ENCODE data around the gene SMG9.
A peak's percentile ranks its signal among the peaks of the same experiment; 100 is the strongest.
"Not testable (repeated sequence)": the region's sequence is repeated elsewhere in the genome, so short reads cannot be mapped to it uniquely, and the experiment has no call there.

SMG9 gene

DNA sequence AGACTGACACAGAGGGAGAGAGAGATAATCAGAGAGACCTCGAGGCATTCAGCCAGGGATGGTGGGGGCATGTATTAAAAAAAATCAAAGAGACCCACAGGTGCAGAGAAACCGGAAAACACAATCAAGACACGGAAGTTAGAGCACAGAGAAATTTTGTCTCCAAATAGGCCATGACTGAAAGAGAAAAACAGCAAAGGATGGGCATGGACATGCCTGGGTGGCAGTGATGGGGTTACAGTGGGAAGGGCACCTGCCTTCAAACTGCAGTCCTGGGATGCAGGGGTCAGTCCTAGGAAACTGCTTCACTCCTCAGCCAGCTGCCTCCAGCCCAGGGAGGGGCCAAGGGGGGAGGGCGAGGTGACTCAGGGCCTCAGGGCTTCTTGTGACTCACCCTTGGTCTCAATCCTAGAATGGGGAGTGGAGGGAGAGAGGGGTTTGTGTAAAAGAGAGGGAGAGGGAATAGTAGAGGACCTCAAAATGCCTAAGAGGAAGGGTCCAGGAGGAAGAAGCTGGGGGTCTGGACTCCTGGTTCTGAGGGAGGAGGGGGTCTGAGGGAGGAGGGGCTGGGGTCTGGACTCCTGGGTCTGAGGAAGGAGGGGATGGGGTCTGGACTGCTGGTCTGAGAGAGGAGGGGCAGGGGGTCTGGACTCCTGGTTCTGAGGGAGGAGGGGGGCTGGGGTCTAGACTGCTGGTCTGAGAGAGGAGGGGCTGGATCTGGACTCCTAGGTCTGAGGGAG lies 29.6 kb upstream of the SMG9 start:
- Histone ChIP-seq H3K9ac (ENCODE audit: low read depth, low read length) (no peak overlapping the region), H3K36me3 (ENCODE audit: insufficient read depth, low read length) (no peaks in the 10 kb centered on the region), H3K9me3 (ENCODE audit: control insufficient read depth, insufficient read depth, low read length) (no peaks in the 10 kb centered on the region), H3K4me1 (ENCODE audit: insufficient read depth, low read length) (peaks cover 28% of the 10 kb centered on the region)

DNA sequence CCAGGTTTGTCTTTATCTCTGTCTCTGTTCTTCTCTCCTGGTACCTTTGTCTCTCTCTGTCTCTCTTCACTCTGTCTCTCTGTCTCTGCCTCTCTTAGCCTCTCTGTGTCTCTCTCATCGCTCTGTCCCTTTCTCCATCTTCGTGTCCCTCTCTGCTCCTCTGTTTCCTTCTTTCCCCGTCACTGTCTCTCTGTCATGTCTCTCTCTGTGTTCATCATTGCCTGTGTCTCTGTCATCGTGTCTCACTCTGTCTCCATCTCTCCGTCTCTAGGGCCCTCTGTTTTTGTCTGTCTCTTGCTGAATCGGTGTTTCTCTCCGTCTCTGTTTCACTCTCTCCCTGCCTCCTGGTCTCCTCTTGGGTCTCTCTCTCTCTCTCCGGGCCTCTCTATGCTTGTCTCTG lies 28.9 kb upstream of the SMG9 start:
- no peaks in the 10 kb centered on the region for H3K9me3 ChIP-seq (ENCODE audit: control insufficient read depth, insufficient read depth, low read length)
- H3K36me3 ChIP-seq (ENCODE audit: insufficient read depth, low read length), result no peaks in the 10 kb centered on the region
- peaks cover 31% of the 10 kb centered on the region for H3K4me1 ChIP-seq (ENCODE audit: insufficient read depth, low read length)
- no peak overlapping the region for H3K9ac ChIP-seq (ENCODE audit: low read depth, low read length)

DNA sequence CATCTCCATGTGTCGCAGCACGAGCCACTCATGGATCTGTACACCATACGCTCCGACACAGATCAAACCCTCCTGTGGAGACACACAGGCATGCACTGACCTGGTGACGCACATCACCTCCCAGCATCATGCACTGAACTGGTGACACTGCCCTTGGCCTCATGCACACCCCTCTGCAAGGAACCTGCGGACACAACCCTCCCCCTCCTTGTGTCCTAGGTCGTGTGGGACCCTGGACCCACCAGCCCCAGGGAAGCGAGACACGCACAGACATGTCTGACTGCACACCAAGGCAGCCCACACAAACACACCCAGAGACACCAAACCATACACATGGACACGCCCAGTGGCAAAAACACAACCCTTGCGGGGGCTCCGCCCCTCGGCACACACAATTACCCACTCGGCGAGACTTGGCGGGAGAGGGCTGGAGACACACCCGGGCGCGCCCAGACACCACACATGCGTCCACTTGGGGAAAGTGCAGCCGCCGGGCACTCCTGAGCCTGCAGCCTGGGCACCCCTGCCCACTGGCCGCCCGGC lies 28.0 kb upstream of the SMG9 start:
- H3K9ac ChIP-seq (ENCODE audit: low read depth, low read length), result no peak overlapping the region
- no peaks in the 10 kb centered on the region for H3K36me3 ChIP-seq (ENCODE audit: insufficient read depth, low read length)
- no peaks in the 10 kb centered on the region for H3K9me3 ChIP-seq (ENCODE audit: control insufficient read depth, insufficient read depth, low read length)
- peaks cover 34% of the 10 kb centered on the region for H3K4me1 ChIP-seq (ENCODE audit: insufficient read depth, low read length)

DNA sequence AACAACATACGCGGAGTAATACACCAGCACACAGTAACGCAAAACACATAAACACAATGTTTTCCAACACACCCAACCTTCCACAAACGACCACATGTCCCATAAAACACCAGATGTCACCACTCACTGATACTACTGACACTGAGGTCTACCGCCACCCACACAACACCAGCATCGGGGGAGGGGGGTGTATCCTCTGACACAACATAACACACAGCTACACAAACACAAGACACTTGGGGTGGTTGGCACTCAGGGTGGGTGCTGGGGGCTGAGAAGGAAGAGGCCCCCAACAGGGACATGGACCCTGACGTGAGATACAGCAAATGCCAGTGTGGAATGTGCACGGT lies 27.5 kb upstream of the SMG9 start:
- Histone ChIP-seq H3K4me1 (ENCODE audit: insufficient read depth, low read length) (peaks cover 39% of the 10 kb centered on the region), H3K36me3 (ENCODE audit: insufficient read depth, low read length) (no peaks in the 10 kb centered on the region), H3K9me3 (ENCODE audit: control insufficient read depth, insufficient read depth, low read length) (no peaks in the 10 kb centered on the region), H3K9ac (ENCODE audit: low read depth, low read length) (no peak overlapping the region)

DNA sequence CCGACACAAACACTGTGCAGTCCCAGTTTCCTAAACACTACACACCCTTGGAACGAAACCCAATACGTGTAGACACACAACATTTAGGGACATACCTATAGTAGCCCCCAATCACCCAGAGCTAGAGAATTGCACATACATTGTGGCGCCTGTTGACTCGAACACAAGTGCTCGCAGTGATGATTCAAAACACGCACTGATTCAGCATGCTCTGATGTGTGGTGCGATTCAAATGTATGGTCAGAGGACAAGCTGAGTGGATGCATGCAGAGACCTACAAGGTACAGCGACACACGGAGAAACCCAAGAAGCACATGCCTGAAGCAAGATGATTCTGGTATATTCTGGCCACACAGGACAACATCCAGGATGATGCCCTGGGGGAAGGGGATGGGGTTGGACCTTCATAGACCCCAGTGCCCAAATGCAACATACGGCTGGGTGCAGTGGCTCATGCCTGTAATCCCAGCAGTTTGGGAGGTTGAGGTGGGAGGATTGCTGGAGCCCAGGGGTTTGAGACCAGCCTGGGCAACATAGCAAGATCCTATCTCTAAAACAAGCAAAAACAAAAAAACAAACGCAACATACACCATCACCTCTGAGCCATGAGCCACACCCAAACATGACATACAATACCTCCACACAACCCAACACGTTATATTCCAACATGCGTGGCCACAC lies 27.0 kb upstream of the SMG9 start:
- Histone ChIP-seq H3K4me1 (ENCODE audit: insufficient read depth, low read length) (peaks cover 43% of the 10 kb centered on the region), H3K36me3 (ENCODE audit: insufficient read depth, low read length) (no peaks in the 10 kb centered on the region), H3K9ac (ENCODE audit: low read depth, low read length) (no peak overlapping the region), H3K9me3 (ENCODE audit: control insufficient read depth, insufficient read depth, low read length) (no peaks in the 10 kb centered on the region)

GRCh38 chr19:43780706-43781525 lies 26.2 kb upstream of the SMG9 start, which contains the start of gene KCNN4:
KCNN4 (minus strand) TSS chr19:43780973; CDS start chr19:43780861, 112 bp downstream.
- peaks cover 48% of the 10 kb centered on the region for H3K4me1 ChIP-seq (ENCODE audit: insufficient read depth, low read length)
- H3K9ac ChIP-seq (ENCODE audit: low read depth, low read length), result no peak within 1 kb of the TSS
- H3K36me3 ChIP-seq (ENCODE audit: insufficient read depth, low read length), result no peaks in the 10 kb centered on the region
- no peaks in the 10 kb centered on the region for H3K9me3 ChIP-seq (ENCODE audit: control insufficient read depth, insufficient read depth, low read length)

DNA sequence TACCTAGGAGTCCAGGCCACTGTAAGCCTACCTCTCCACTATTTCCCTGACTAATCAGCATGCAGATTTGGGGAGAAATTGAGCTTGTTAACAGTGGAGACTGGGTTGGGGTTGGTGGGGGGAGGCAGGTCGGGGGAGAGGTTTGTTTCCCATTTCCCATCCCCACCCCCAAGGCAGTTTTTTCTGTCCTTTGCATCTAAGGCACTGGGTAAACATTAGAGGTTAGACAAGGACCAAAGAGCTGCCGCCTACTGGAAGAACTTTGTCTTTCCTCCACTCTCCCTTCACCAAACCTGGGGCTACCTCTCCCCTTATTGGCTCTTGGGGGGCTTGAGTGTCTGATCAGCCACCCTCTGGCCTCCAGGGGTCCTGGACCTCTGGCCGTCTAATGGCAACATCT lies 25.1 kb upstream of the SMG9 start:
- H3K36me3 ChIP-seq (ENCODE audit: insufficient read depth, low read length), result no peaks in the 10 kb centered on the region
- H3K4me1 ChIP-seq (ENCODE audit: insufficient read depth, low read length), result peaks cover 44% of the 10 kb centered on the region
- H3K9ac ChIP-seq (ENCODE audit: low read depth, low read length), result no peak overlapping the region
- H3K9me3 ChIP-seq (ENCODE audit: control insufficient read depth, insufficient read depth, low read length), result no peaks in the 10 kb centered on the region

DNA sequence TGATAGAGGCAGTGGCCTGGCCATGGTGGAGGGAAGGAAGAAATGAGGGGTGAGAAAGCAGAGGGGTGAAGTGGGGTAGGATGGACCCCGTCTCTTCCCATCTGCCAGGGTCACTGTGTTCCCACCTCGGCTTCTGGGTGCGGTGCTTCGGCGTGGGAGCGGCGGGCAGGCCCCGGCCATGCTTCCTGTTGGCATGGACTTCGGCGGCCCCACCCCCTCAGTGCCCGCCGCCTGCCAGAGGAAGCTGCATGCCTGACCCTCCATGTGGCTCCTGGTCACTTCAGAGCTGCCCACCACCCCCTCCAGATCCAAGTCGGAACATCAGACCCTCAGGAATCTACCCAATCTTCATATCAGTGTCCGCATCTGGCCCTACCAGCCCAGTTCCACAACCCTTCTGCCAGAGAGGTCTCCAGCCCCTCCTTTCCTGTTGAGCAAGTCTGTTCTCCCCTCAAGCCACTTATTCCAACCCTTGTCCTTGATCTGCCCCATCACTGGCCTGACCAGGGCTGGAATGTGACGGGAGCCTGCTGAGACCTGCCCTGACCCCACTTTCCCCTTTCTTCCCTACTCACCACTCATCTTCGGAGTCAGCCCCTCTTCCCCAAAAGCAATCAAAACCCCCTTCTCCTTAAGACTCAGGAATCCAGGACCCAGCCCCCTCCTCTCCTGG lies 24.5 kb upstream of the SMG9 start:
- Histone ChIP-seq H3K9me3 (ENCODE audit: control insufficient read depth, insufficient read depth, low read length) (no peaks in the 10 kb centered on the region), H3K36me3 (ENCODE audit: insufficient read depth, low read length) (no peaks in the 10 kb centered on the region), H3K9ac (ENCODE audit: low read depth, low read length) (no peak overlapping the region), H3K4me1 (ENCODE audit: insufficient read depth, low read length) (peaks cover 41% of the 10 kb centered on the region)

- H3K4me1 ChIP-seq (ENCODE audit: insufficient read depth, low read length), result peaks cover 35% of the 10 kb centered on the region
- H3K36me3 ChIP-seq (ENCODE audit: insufficient read depth, low read length), result no peaks in the 10 kb centered on the region
- no peak overlapping the region for H3K9ac ChIP-seq (ENCODE audit: low read depth, low read length)
- no peaks in the 10 kb centered on the region for H3K9me3 ChIP-seq (ENCODE audit: control insufficient read depth, insufficient read depth, low read length)
Observed at GRCh38 chr19:43778651-43779050, 23.9 kb upstream of the SMG9 start.

DNA sequence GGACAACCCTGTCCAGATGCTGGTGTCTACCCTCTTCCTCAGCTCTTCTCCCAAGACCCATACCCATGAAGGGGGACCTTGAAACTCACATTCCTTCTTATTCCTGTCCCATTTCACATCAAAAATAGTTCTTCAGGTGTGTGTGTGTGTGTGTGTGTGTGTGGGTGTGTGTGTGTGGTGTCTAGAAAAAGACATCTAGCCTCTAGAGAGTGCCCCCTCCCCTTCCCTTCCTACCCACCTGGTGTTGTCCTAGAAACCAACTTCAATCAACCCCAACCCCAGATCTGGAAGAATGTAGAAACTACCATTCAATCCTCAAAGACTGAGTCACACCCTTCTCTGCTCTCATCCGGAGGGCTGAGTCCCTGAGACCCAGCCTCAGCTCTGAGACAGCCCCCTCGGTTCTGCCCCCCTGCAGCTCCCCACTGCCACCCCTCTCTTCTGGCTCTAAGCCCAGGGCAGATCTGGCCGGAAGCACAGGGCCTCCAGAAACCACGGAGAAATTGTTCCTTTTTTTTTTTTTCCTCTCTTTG lies 22.5 kb upstream of the SMG9 start:
- H3K36me3 ChIP-seq (ENCODE audit: insufficient read depth, low read length), result no peaks in the 10 kb centered on the region
- H3K9ac ChIP-seq (ENCODE audit: low read depth, low read length), result no peak overlapping the region
- H3K9me3 ChIP-seq (ENCODE audit: control insufficient read depth, insufficient read depth, low read length), result no peaks in the 10 kb centered on the region
- peaks cover 33% of the 10 kb centered on the region for H3K4me1 ChIP-seq (ENCODE audit: insufficient read depth, low read length)

- H3K4me1 ChIP-seq (ENCODE audit: insufficient read depth, low read length), result peaks cover 33% of the 10 kb centered on the region
- no peaks in the 10 kb centered on the region for H3K9me3 ChIP-seq (ENCODE audit: control insufficient read depth, insufficient read depth, low read length)
- H3K9ac ChIP-seq (ENCODE audit: low read depth, low read length), result no peak overlapping the region
- H3K36me3 ChIP-seq (ENCODE audit: insufficient read depth, low read length), result no peaks in the 10 kb centered on the region
Observed at GRCh38 chr19:43776286-43776685, 21.5 kb upstream of the SMG9 start.

- Histone ChIP-seq H3K9ac (ENCODE audit: low read depth, low read length) (no peak overlapping the region), H3K36me3 (ENCODE audit: insufficient read depth, low read length) (no peaks in the 10 kb centered on the region)
Observed at GRCh38 chr19:43775299-43775890, 20.6 kb upstream of the SMG9 start.

DNA sequence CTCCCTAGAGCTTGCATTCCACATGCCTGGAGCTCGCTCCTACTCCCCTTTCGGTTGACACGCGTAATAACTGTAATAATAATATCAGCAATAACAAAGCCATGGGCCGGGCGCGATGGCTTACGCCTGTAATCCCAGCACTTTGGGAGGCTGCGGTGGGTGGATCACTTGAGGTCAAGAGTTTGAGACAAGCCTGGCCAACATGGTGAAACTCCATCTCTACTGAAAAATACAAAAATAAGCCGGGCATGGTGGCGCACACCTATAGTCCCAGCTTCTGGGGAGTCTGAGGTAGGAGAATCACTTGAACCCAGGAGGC lies 20.1 kb upstream of the SMG9 start:
- Histone ChIP-seq H3K9ac (ENCODE audit: low read depth, low read length) (peak overlapping the region; percentile 59; the same call in 1 of the 2 replicates), H3K4me1 (ENCODE audit: insufficient read depth, low read length) (peaks cover 28% of the 10 kb centered on the region)
- not testable (repeated sequence) for H3K36me3 ChIP-seq (ENCODE audit: insufficient read depth, low read length); H3K9me3 ChIP-seq (ENCODE audit: control insufficient read depth, insufficient read depth, low read length)

More at GRCh38 chr19:43775299-43775890, 20.6 kb upstream of the SMG9 start:
- H3K4me1 ChIP-seq (ENCODE audit: insufficient read depth, low read length), result peaks cover 30% of the 10 kb centered on the region
- no peaks in the 10 kb centered on the region for H3K9me3 ChIP-seq (ENCODE audit: control insufficient read depth, insufficient read depth, low read length)

Measured in ES-I3 (cell line).